Omental fat pad (tissue), 4 donors: ENCODE measurements around the gene LSM7. TPM values are rescaled to one million over a fixed set of nuclear protein-coding genes. Genes with fewer than 3 reads are reported as not detected.

ENCODE experiments used
- ATAC-seq: fragments of 150-250 bp; one replicate; pipeline ENCODE4 v1.9.1; 2016; ENCODE audit warnings: mild to moderate bottlenecking, moderate library complexity; ENCODE audit not compliant: low FRiP score
- DNase-seq: peaks from one replicate; pipeline ENCODE4 v3.0.0-alpha.2; 2019; ENCODE audit warnings: low spot score
- CTCF ChIP-seq, 3 donors: fragments of 450-650 bp; IDR thresholded peaks; one replicate each; pipeline ENCODE4 v1.5.1; 2016 to 2017; ENCODE audit warnings: antibody characterized with exemption in 3 of 3, mild to moderate bottlenecking in 3 of 3, moderate library complexity in 2 of 3
- total RNA-seq, 4 donors: library from RNA; depleted of rRNA; stranded (reverse); fragments of >200 nt; gene quantifications; one replicate each; pipeline ENCODE4 v1.1.0, GENCODE V29; 2016

The LSM7 gene
- total RNA-seq, 4 donors from 2014 or later = 101 to 142 (median 115) TPM

DNA sequence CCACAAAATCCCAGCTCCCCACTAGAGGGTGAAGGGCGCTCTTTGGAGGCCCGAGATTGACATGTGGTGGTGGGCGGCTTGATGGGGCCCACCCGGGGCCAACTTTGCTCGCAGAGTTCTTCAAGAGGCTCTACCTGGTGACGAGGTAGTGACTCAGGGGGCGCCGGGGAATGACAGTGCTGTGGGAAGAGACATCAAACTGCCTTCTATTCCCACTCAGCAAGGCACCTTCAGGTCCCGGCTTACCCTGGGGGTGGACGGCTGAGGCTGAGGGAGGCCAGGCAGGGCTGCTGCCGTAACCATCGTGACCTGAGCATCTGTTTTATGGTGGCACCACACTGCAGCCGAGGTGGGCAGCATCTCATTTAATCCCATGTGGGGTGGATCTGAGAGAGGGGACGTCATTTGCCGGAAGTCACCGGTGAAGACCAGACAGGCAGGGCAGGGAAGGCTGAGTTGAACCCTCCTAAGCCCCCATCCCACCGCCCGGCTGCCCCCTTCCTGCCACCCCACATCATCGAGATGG, 22.0 kb downstream of the LSM7 start:
- DNase-seq (no peak), ATAC-seq (no peak)
- no peak for TF ChIP-seq CTCF (IDR thresholded peaks at IDR 0.05)

DNA sequence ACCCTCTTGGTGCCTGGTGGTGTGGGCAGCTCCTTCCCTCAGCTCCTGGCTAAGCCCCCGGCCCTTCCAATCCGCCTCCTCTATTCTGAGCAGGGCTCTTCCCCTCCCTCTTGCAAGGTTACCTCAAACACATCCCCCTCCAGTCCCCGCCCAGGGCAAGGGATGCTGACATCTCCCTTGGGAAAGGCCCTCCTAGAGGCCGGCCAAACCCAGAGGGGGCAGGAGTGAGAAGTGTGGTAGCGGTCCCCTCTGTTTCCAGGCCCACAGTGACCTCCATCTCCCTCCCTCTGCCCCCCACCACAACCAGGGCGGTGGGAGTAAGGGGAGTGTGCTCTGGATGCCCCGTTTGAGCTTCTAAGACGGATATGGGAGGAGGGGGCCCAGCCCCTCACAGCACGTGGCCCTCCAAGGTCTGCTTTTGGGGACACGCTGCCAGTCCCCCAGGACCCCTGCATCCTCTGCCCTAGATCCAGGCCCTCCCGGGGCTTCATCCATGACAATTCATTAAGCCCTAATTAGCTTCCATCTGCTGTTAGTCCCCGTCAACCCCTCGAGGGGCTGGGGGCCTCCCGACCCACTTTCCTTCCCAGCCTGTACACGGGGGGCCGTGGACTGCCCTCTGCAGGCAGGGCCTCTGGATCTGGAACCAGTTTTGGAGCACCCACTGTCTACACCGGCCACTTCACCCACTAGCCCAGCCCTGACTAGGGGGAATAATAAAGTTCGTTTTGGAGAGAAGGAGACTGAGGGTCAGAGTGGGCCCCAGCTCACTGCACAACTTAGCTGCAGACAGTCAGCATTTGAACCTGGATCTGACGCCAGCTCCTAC, 22.7 kb downstream of the LSM7 start:
- no peak for TF ChIP-seq CTCF (IDR thresholded peaks at IDR 0.05)
- no peak for DNase-seq
- ATAC-seq = no peak

GRCh38 chr19:2303211-2303798, 25.1 kb downstream of the LSM7 start:
- TF ChIP-seq CTCF (IDR thresholded peaks at IDR 0.05) = no peak
- ATAC-seq (no peak), DNase-seq (no peak)

GRCh38 chr19:2302319-2303210, 25.8 kb downstream of the LSM7 start:
- ATAC-seq (no peak), DNase-seq (no peak)
- TF ChIP-seq CTCF (IDR thresholded peaks at IDR 0.05) = no peak

- no peak for TF ChIP-seq CTCF (IDR thresholded peaks at IDR 0.05)
- ATAC-seq (no peak), DNase-seq (no peak)
These were observed 27.9 kb downstream of the LSM7 start for GRCh38 chr19:2300533-2300932.

GRCh38 chr19:2296141-2296540, 32.2 kb downstream of the LSM7 start:
- ATAC-seq (no peak), DNase-seq (no peak)
- TF ChIP-seq CTCF (IDR thresholded peaks at IDR 0.05) = no peak
